NT2/D1 (cell line): ENCODE results near the gene ATRIP.

Source experiments
- YY1 ChIP-seq: IDR thresholded peaks from 2 replicates; pipeline ENCODE4 v1.6.1; 2011; ENCODE audit not compliant: insufficient read length, insufficient read depth
- ZNF274 ChIP-seq: IDR thresholded peaks from 2 replicates; pipeline ENCODE4 v1.6.1; 2011; ENCODE audit warnings: mild to moderate bottlenecking, low read depth, low read length

- TF ChIP-seq YY1 = no peak
- TF ChIP-seq ZNF274 = no peak
These were observed 46.6 kb downstream of the ATRIP start for GRCh38 chr3:48493203-48493501.
